H1 (cell line): ENCODE measurements around the gene S100A8. TPM values are rescaled to one million over a fixed set of nuclear protein-coding genes. Genes with fewer than 3 reads are reported as not detected.

ENCODE experiments used
- CEBPB ChIP-seq: IDR thresholded peaks from 2 replicates; pipeline ENCODE4 v1.6.1; 2012; ENCODE audit warnings: low read depth, low read length
- RAD21 ChIP-seq, 2 experiments: IDR thresholded peaks in 1 of 2; conservative IDR thresholded peaks in 1 of 2; 2 replicates each; pipeline ENCODE4 v1.6.1; 2011; ENCODE audit warnings: low read depth in 2 of 2, low read length in 2 of 2, improper control_type of control experiment in 1 of 2, inconsistent platforms in 1 of 2, mild to moderate bottlenecking in 1 of 2, moderate library complexity in 1 of 2
- TBP ChIP-seq: IDR thresholded peaks from 2 replicates; pipeline ENCODE4 v1.6.1; 2011; ENCODE audit warnings: low read depth, low read length, improper control_type of control experiment
- polyA plus RNA-seq, 7 experiments: library from polyadenylated mRNA; depleted of rRNA in 3 of 7; stranded (reverse) in 5 of 7; unstranded in 2 of 7; fragments of >200 nt in 5 of 7; fragments of 200-250 nt in 2 of 7; gene quantifications; 1 replicate in 5 of 7; 2 replicates in 1 of 7; 4 replicates in 1 of 7; pipeline versions ENCODE4 v1.2.1 to v1.2.3, GENCODE V29; 2011 to 2013; ENCODE audit warnings: missing spikeins in 2 of 7, mixed read lengths in 2 of 7
- total RNA-seq: library from RNA; stranded (reverse); fragmentation: NEBNext Ultra II Directional; extraction: Animal tissue kit (Norgen Biotek cat#: 25700); gene quantifications from 2 replicates; pipeline ENCODE4 v1.2.1, GENCODE V29; 2021

Gene S100A8
- total and polyA plus RNA-seq, 2 of the 8 experiments (the other 6 are each of a cell fraction or from before 2014, with no cell fraction given): not detected

- TF ChIP-seq RAD21 (IDR thresholded peaks at IDR 0.05 in 1 of 2, conservative IDR thresholded peaks at IDR 0.05 in 1 of 2; ENCODE audit: low read depth in 2 of 2, low read length in 2 of 2) (no peak), CEBPB (no peak), TBP (no peak)
These were observed 28.6 kb downstream of the S100A8 start (continued) for GRCh38 chr1:153362187-153362775.
